ENCODE measurements around the gene U2AF2.
A peak's percentile ranks its signal among the peaks of the same experiment; 100 is the strongest.

U2AF2 gene

GRCh38 chr19:55661826-55662225 lies 7.0 kb downstream of the U2AF2 start:
- TF ChIP-seq Cebpa-rat (IDR thresholded peaks at IDR 0.05): no peak
- Histone ChIP-seq H3K9me3 (replicated peaks in 1 of 11) (no peaks in the 10 kb centered on the region), H3K36me3 (peaks cover 78 to 94% (median 89%) of the 10 kb centered on the region in 11 experiments), H3K27me3 (no peaks in the 10 kb centered on the region), H3K4me3 (0 out of 20 replicates have a peak overlapping the region, but pooled peaks of 1 of the 10 experiments have one; percentile 17), H3K9ac (peak overlapping the region; percentile 8 to 100 (median 69); a peak in 13 of 22 replicates), H3K27ac (peak overlapping the region in 9 of 11 experiments; percentile 25 to 56 (median 45); a peak in 12 of 22 replicates), H3K4me2 (peak overlapping the region; percentile 55 to 100 (median 98); a peak in 18 of 22 replicates), H3K4me1 (peaks cover 49 to 64% (median 53%) of the 10 kb centered on the region in 10 experiments), H4K20me1 (peaks cover 96 to 100% (median 99%) of the 10 kb centered on the region in 11 experiments)

- no peak overlapping the region for H3K27ac ChIP-seq
- H4K20me1 ChIP-seq: peaks cover 96 to 100% (median 99%) of the 10 kb centered on the region in 11 experiments
- no peaks in the 10 kb centered on the region for H3K27me3 ChIP-seq
- no peak overlapping the region for H3K4me3 ChIP-seq
- H3K36me3 ChIP-seq: peaks cover 90 to 99% (median 98%) of the 10 kb centered on the region in 11 experiments
- H3K4me2 ChIP-seq: no peak overlapping the region
- TF ChIP-seq Cebpa-rat (IDR thresholded peaks at IDR 0.05): no peak
- H3K9ac ChIP-seq: peak overlapping the region in 1 of 11 experiments; percentile 1; a peak in 1 of 22 replicates
- no peaks in the 10 kb centered on the region for H3K9me3 ChIP-seq (replicated peaks in 1 of 11)
- peaks cover 28 to 42% (median 31%) of the 10 kb centered on the region in 10 experiments for H3K4me1 ChIP-seq
Measured at GRCh38 chr19:55663846-55664536, 9.2 kb downstream of the U2AF2 start.

- Histone ChIP-seq H3K4me1 (peaks cover 15 to 31% (median 20%) of the 10 kb centered on the region in 10 experiments), H3K4me3 (no peak overlapping the region), H3K27ac (no peak overlapping the region; a peak in 1 of 22 replicates), H3K27me3 (no peaks in the 10 kb centered on the region), H3K9ac (0 out of 22 replicates have a peak overlapping the region, but pooled peaks of 1 of the 11 experiments have one; percentile 26), H4K20me1 (peaks cover 97 to 100% (median 99%) of the 10 kb centered on the region in 11 experiments), H3K9me3 (replicated peaks in 1 of 11) (no peaks in the 10 kb centered on the region), H3K4me2 (no peak overlapping the region), H3K36me3 (peaks cover 91 to 99% (median 96%) of the 10 kb centered on the region in 11 experiments)
- no peak for TF ChIP-seq Cebpa-rat (IDR thresholded peaks at IDR 0.05)
Measured at GRCh38 chr19:55666343-55667005, 11.6 kb downstream of the U2AF2 start.

- Histone ChIP-seq H4K20me1 (peaks cover 97 to 100% (median 99%) of the 10 kb centered on the region in 11 experiments), H3K4me2 (no peak overlapping the region), H3K4me1 (peaks cover 15 to 31% (median 19%) of the 10 kb centered on the region in 10 experiments), H3K27ac (no peak overlapping the region), H3K27me3 (no peaks in the 10 kb centered on the region), H3K9me3 (replicated peaks in 1 of 11) (no peaks in the 10 kb centered on the region), H3K9ac (peak overlapping the region in 1 of 11 experiments; percentile 26; a peak in 1 of 22 replicates), H3K4me3 (no peak overlapping the region), H3K36me3 (peaks cover 86 to 99% (median 96%) of the 10 kb centered on the region in 11 experiments)
- no peak for TF ChIP-seq Cebpa-rat (IDR thresholded peaks at IDR 0.05)
Measured at GRCh38 chr19:55667006-55667381, 12.2 kb downstream of the U2AF2 start.

- TF ChIP-seq Cebpa-rat (IDR thresholded peaks at IDR 0.05): no peak
- peaks cover 86 to 100% (median 97%) of the 10 kb centered on the region in 11 experiments for H3K36me3 ChIP-seq
- no peaks in the 10 kb centered on the region for H3K27me3 ChIP-seq
- no peak overlapping the region for H3K4me2 ChIP-seq
- peak overlapping the region in 1 of 11 experiments; percentile 11; a peak in 1 of 22 replicates for H3K9ac ChIP-seq
- no peaks in the 10 kb centered on the region for H3K9me3 ChIP-seq (replicated peaks in 1 of 11)
- peaks cover 99 to 100% (median 100%) of the 10 kb centered on the region in 11 experiments for H4K20me1 ChIP-seq
- no peak overlapping the region for H3K27ac ChIP-seq
- H3K4me1 ChIP-seq: peaks cover 19 to 32% (median 24%) of the 10 kb centered on the region in 10 experiments; a peak in 19 of 20 replicates
- no peak overlapping the region for H3K4me3 ChIP-seq
Measured at GRCh38 chr19:55667511-55667910, 12.7 kb downstream of the U2AF2 start.

GRCh38 chr19:55667958-55668357 lies 13.1 kb downstream of the U2AF2 start:
- H3K4me3 ChIP-seq: no peak overlapping the region
- peaks cover 99 to 100% (median 100%) of the 10 kb centered on the region in 11 experiments for H4K20me1 ChIP-seq
- no peaks in the 10 kb centered on the region for H3K27me3 ChIP-seq
- no peak overlapping the region for H3K4me2 ChIP-seq
- H3K36me3 ChIP-seq: peaks cover 85 to 100% (median 97%) of the 10 kb centered on the region in 11 experiments
- TF ChIP-seq Cebpa-rat (IDR thresholded peaks at IDR 0.05): no peak
- H3K9me3 ChIP-seq (replicated peaks in 1 of 11): no peaks in the 10 kb centered on the region
- peaks cover 14 to 32% (median 28%) of the 10 kb centered on the region in 10 experiments; a peak in 19 of 20 replicates for H3K4me1 ChIP-seq
- H3K27ac ChIP-seq: no peak overlapping the region
- H3K9ac ChIP-seq: no peak overlapping the region

GRCh38 chr19:55668603-55669348 lies 13.9 kb downstream of the U2AF2 start:
- no peak overlapping the region for H3K4me3 ChIP-seq
- no peak overlapping the region for H3K9ac ChIP-seq
- no peaks in the 10 kb centered on the region for H3K27me3 ChIP-seq
- no peak overlapping the region for H3K4me2 ChIP-seq
- H3K36me3 ChIP-seq: peaks cover 85 to 100% (median 97%) of the 10 kb centered on the region in 11 experiments
- no peak overlapping the region for H3K27ac ChIP-seq
- no peak for TF ChIP-seq Cebpa-rat (IDR thresholded peaks at IDR 0.05)
- peaks cover 13 to 38% (median 35%) of the 10 kb centered on the region in 10 experiments; a peak in 19 of 20 replicates for H3K4me1 ChIP-seq
- peaks cover 98 to 100% (median 100%) of the 10 kb centered on the region in 11 experiments for H4K20me1 ChIP-seq
- no peaks in the 10 kb centered on the region for H3K9me3 ChIP-seq (replicated peaks in 1 of 11)

- Histone ChIP-seq H3K27ac (no peak overlapping the region), H3K4me2 (0 out of 22 replicates have a peak overlapping the region, but pooled peaks of 1 of the 11 experiments have one; percentile 9), H3K9ac (no peak overlapping the region), H3K27me3 (no peaks in the 10 kb centered on the region), H3K4me1 (peaks cover 18 to 43% (median 39%) of the 10 kb centered on the region in 10 experiments; a peak in 19 of 20 replicates), H3K4me3 (no peak overlapping the region), H3K9me3 (replicated peaks in 1 of 11) (no peaks in the 10 kb centered on the region), H3K36me3 (peaks cover 76 to 97% (median 94%) of the 10 kb centered on the region in 11 experiments), H4K20me1 (peaks cover 91 to 98% (median 97%) of the 10 kb centered on the region in 11 experiments)
- TF ChIP-seq Cebpa-rat (IDR thresholded peaks at IDR 0.05): no peak
Measured at GRCh38 chr19:55669418-55670279, 14.8 kb downstream of the U2AF2 start.

Measured in BLaER1 treated with 17β-estradiol and CSF1 and Interleukin-3, amounts not matched to agents 10 nM and 100 nM (cell line).